NAMALWA (cell line): ENCODE measurements around the gene POLD1.
A peak's percentile ranks its signal among the peaks of the same experiment; 100 is the strongest.
"Not testable (repeated sequence)": the region's sequence is repeated elsewhere in the genome, so short reads cannot be mapped to it uniquely, and the experiment has no call there.

Experiments
- DNase-seq: peaks from one replicate; pipeline ENCODE4 v3.0.0-alpha.2; 2015; ENCODE audit warnings: low spot score

POLD1 gene

DNA sequence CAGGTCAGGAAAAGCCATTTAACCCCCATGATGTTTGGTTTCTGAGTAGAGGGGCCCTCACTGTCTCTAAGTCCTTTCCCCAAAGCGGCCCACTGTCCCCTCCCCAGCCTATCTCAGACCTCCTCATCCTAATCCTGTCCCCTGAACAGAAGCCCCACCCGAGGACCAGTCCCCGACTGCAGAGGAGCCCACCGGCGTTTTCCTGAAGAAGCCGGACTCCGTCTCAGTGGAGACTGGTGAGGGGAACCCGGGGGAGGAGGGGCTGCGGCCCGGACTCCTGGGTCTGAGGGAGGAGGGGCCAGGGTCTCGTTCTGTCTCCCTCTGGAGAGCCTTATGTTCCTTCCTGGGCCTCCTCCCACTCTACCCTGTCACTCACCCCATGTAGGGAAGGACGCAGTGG is 51.5 kb downstream of the POLD1 start:
- DNase-seq, result no peak

GRCh38 chr19:50437862-50438449 is 53.8 kb downstream of the POLD1 start:
- no peak for DNase-seq

DNA sequence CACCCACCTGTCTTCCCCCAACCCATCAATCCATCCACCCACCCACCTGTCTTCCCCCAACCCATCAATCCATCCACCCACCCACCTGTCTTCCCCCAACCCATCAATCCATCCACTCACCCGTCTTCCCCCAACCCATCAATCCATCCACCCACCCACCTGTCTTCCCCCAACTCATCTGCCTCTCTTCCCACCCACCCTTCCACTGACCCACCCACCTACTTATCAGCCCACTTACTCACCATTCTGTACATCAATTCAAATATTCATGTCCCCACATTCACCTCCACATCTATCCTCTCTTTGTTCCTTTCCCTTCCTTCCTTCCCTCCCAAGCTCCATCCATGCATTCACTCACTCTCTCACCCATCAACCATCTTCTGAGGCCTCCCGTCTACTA is 55.0 kb downstream of the POLD1 start:
- not testable (repeated sequence) for DNase-seq

GRCh38 chr19:50444059-50444458 is 59.9 kb downstream of the POLD1 start:
- DNase-seq, result no peak

DNA sequence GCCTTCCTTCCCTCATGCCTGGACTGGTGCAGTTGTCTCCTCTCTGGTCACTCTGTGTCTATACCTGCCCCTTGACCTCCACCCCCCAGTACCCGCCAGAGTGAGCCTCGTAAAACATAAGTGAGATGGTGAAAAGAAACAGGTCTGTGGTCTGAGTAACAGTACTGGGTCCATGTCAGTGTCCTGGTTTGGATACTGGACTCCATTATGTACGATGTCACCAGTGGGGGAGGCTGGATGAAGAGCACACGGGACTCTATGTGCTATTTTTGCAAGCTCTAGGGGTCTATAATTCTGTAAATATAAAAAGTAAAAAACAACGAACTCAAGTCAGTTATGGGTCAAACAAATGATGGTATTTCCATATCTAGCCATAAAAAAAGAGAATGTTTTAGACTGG is 62.9 kb downstream of the POLD1 start:
- no peak for DNase-seq

- no peak for DNase-seq
Observed at GRCh38 chr19:50447750-50448149, 63.6 kb downstream of the POLD1 start.

- no peak for DNase-seq
Observed at GRCh38 chr19:50449236-50449899, 65.2 kb downstream of the POLD1 start.

GRCh38 chr19:50450369-50451222 is 66.4 kb downstream of the POLD1 start:
- no peak for DNase-seq

GRCh38 chr19:50451223-50451534 is 67.0 kb downstream of the POLD1 start:
- no peak for DNase-seq

- no peak for DNase-seq
Observed at GRCh38 chr19:50453243-50453642, 69.1 kb downstream of the POLD1 start.

GRCh38 chr19:50455992-50456391 is 71.8 kb downstream of the POLD1 start:
- no peak for DNase-seq

- DNase-seq, result no peak
Observed at GRCh38 chr19:50457300-50457699, 73.2 kb downstream of the POLD1 start.

- no peak for DNase-seq
Observed at GRCh38 chr19:50458396-50459066, 74.4 kb downstream of the POLD1 start.

DNA sequence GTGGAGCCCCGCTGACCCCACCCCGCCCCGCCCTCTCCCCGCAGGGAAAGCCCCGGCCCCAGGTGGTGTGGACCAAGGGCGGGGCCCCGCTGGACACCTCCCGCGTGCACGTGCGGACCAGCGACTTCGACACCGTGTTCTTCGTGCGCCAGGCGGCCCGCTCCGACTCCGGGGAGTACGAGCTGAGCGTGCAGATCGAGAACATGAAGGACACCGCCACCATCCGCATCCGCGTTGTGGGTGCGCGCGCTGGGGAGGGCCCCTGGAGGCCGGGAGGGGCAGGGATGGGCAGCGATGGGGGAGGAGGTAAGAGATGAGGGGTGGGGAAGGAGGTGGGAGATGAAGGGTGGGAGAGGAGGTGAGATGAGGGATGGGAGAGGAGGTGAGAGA is 74.9 kb downstream of the POLD1 start:
- DNase-seq, result no peak

DNA sequence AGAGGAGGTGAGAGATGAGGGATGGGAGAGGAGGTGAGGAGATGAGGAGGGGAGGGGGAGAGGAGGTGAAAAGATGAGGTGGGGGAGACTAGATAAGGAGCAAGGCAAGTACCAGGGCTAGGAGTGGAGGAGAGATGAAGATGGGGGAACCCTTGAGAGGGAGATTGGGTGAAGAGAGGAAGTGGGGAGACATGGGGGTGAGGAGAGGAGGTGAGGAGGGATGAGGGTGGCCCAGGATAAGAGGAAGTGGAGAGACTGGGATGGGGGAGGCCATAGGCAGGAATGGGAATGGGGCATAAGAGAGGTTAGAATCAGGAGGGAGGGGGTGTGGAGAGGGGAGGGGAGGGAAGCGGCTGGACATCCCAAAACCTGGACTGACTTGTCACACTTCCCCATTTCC is 75.5 kb downstream of the POLD1 start:
- no peak for DNase-seq

DNA sequence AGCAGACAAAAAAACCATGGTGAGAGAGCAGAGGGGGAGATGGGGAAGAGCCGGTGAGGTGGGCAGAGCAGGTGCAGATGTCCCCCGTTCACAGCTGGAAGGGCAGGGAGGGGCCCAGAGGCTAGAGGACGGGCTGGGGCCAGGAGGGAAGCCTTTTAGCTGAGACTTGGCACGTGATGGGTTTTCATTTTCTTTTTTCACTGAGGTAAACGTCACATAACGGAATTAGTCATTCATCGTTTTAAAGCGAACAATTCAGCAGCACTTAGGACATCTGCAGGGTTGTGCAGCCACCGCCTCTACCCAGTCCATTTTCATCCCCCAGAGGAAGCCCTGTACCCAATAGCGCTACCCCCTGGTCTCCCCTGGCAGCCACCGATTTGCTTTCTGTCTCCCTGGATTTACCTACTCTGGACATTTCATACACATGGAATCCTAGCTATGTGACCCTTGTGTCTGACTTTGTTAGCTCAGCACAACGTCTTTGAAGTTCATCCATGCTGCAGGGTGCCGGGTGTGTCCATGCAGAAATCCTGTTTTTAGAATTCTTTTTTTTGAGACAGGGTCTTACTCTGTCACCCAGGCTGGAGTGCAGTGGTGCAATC is 76.1 kb downstream of the POLD1 start:
- peak; percentile 95 for DNase-seq

GRCh38 chr19:50461066-50461875 is 77.1 kb downstream of the POLD1 start:
- DNase-seq, result peak; percentile 90

DNA sequence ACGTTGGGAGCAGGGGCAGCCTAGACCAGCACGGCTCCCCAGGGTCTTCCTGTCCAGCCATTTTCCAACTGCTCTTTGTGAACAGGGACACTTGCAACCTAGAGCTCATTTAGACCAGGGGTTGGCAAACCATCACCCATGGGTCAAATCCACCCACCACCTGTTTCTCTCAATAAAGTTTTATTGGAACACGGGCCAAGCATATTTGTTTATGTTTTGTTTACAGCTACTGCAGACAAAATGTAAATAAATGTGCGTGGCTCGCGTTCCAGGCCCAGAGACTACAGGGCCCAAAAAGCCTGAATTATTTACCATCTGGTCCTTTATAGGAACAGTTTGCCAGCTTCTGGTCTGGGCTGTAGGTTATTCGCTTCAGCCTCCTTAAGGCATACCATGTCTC is 78.8 kb downstream of the POLD1 start:
- no peak for DNase-seq

GRCh38 chr19:50464348-50464747 is 80.2 kb downstream of the POLD1 start:
- DNase-seq, result no peak

GRCh38 chr19:50465000-50465399 is 80.9 kb downstream of the POLD1 start:
- no peak for DNase-seq

DNA sequence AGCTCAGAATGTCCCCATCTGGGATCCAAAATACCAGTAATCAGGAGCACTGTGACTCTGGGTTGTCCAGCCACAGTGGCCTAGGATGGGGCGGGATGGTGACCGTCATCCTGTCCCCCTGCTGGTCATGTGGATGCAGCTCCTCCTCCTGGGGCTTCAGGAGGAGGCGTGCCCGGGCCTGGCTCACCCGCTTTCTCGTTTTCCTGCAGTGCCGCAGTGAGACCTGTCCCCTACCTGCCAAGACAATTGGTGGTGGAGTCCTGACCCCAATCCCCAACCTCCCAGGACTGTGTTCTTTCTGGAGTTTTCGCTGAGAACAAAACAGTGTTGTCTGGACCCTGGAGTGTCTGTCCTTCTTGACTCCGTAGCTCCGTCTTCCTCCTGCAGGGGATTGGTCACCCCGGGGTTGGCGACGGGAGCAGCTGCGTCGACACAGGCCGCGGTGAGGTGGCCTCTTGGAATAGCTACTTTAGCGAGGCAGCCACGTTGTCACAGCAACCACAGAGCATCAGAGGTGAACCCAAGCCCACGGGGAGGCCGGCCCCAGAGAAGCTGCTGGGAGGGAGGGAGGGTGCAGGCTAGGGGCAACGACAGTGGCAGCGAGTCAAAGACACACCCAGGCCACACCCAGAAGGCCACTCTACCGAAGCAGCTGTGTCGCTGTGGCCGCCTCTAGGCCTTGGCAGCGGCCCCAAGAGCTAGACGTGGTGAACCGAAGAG is 82.0 kb downstream of the POLD1 start:
- no peak for DNase-seq
